HG02798 (cell line): ENCODE measurements around the gene RPTOR.
"Not testable (repeated sequence)": the region's sequence is repeated elsewhere in the genome, so short reads cannot be mapped to it uniquely, and the experiment has no call there.

Source experiments
- ATAC-seq: cut with Tn5 transposase; IDR thresholded peaks from one replicate; pipeline ENCODE4 v1.9.1; 2021; ENCODE audit warnings: mild to moderate bottlenecking; ENCODE audit not compliant: unreplicated experiment, poor library complexity

The RPTOR gene

GRCh38 chr17:80608326-80608725 is 63.7 kb downstream of the RPTOR start:
- no peak for ATAC-seq

GRCh38 chr17:80609757-80610156 is 65.1 kb downstream of the RPTOR start:
- ATAC-seq = no peak

GRCh38 chr17:80611816-80612215 is 67.2 kb downstream of the RPTOR start:
- ATAC-seq = no peak

- ATAC-seq = no peak
These were observed 68.5 kb downstream of the RPTOR start for GRCh38 chr17:80612997-80613731.

DNA sequence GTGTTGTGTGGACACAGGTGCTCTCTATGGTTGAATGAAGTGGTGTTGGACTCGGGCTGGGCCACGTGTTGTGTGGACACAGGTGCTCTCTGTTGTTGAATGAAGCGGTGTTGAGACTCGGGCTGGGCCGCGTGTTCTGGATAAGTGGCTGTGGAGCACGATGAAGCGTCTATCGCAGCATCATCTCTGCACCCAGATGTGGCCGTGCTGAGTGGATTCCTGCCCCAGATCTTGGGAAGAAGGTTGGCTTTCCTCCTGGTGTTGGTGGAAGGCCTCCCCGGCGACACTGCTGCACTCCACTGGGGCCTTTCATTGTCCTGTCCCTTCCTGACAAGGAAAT is 69.1 kb downstream of the RPTOR start:
- no peak for ATAC-seq

DNA sequence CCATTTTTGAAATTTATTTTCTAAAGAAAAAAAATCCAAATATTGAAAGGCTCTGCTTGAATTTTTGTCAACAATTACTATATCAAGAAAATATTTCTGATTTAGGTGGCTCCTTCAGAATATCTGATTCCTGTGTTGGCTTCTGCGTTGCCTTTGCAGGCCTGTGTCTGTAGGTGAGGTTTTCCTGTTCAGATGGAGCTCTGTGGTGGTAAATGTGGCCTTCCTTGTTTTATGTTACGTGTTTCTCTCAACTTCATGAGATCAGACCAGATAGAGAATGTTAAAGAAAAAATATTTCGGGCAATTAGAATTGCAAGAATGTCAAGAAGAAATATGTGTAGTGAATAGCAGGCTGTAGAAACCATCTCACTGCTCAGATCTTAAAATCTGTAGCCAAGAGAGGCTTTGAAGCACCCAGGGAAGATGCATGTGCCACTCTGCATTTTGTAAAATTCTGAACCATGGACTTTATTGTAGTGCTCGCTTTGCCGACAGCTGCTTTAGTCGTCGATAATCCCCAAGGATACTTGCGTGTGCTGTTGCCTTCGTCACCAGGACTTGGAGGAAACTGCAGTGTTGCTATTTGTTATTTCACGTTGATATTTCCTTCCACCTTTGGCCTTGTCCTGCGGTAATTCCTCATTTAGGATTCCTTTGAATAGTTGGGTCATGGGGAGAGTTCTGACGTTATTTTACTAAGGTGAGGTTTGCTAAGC is 69.9 kb downstream of the RPTOR start:
- ATAC-seq = no peak

GRCh38 chr17:80615376-80615775 is 70.7 kb downstream of the RPTOR start:
- ATAC-seq = no peak

DNA sequence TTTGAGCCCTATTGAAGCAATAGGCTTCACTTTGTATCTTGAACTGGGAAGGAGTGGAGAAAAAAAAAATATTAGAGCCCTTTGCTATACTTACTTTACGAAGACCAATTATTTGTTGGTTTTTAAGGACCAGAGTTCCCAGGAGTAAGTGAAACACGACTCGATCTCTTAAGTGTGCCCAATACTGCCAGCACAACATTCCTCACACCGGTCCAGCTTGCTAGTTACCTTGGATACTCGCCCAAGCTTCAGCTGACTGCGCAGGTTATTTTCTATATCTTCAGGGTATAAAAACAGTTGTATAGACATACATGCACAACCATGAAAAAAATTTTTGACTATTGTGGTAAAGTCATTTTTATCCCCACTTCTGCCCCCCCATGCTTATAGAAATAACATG is 72.1 kb downstream of the RPTOR start:
- ATAC-seq = no peak

DNA sequence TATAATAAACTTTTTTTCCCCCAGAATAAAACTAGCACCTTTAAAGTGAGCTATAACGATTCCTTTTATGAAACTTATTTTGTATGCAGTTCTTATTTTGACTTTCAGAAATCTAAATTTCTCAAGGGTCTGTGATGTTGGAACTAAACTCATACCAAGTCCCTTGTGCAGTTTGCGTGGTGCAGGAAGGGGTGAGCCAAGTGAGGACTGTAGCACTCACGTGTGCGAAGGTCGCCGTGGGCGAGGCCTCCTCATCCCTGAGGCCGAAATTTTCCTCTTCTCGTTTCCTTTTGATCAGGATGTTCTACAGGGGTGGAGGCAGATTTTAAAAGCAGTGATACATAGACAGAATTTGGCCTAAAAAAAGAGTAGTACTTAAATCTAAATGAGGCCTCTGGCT is 73.7 kb downstream of the RPTOR start:
- no peak for ATAC-seq

GRCh38 chr17:80619535-80620235 is 75.0 kb downstream of the RPTOR start:
- no peak for ATAC-seq

DNA sequence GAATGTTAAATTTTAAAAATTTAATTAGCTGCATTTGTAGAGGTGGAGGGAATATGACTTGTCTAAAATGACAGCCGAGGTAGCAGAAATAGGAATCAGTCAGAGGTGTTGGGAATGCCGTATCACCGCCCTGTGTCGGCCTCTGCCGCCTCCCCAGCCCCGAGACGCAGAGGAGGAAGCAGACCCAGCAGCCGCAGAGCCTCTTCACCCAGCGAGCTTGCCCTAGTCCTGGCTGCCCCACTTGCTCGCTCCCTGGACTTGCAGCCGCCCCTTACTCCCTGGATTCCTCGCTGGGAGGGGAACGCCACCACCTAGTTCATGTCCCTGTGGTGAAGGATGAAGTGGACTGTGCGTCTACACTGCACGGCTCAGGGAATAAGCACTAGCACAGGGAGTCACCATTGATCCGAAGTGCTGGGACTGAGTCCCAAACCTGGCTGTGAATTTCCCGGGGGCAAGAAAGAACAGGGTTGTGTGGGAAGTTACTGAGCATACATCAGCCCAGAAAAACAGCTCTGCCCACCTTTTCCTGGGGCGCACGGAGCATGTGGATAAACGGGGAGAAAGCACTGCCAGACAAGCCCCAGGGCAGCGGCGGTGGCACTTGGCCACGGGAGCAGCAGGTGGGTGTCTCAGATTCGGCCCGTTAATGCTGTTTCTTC is 76.8 kb downstream of the RPTOR start:
- no peak for ATAC-seq

DNA sequence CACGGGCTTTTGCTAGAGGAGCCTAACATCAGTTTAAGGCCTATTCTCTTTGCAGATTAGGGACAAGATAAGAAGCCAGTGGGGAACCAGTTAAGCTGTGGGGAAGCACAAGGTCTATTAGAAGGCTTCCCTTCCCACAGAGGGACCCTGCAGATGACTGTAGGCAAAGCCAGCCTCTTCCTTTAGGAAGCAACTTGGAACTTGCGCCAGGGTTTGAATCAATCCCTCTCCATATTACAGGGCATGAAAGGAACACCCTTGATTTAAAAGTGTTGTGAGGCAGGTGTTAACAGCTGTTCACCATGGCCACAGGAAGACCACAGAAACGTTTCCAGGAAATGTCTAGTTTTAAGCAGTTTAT is 77.3 kb downstream of the RPTOR start:
- ATAC-seq = no peak

- ATAC-seq = no peak
These were observed 80.2 kb downstream of the RPTOR start for GRCh38 chr17:80624864-80625263.

- ATAC-seq = no peak
These were observed 81.0 kb downstream of the RPTOR start for GRCh38 chr17:80625627-80626026.

GRCh38 chr17:80628881-80629280 is 84.2 kb downstream of the RPTOR start:
- not testable (repeated sequence) for ATAC-seq

GRCh38 chr17:80629298-80630028 is 84.8 kb downstream of the RPTOR start:
- ATAC-seq = no peak

DNA sequence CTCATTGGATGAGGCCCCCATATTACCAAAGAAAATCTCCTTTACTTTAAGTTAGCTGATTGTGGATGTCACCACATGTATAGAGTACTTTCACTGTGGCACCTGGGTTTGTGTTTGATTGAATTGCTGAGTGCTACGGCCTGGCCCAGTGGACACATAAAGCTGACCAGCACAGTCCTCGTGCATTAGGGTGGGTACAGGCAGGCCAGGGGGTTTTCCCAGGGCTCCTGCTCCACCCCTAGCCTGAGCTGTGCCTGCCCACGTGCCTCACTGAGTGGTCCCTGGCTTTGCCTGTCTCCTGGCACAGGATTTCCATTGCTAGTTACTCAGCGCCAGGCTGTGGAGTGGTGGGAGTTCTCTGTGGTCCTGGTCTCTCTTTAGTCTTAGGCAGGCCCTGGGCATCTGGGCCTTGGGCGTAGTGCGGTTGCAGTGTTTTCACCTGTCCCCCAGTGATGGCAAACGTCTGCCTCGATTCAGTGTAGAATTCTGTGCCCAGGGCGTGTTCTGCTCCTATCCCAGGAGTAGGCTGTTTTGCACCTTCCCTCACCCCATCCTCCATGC is 86.0 kb downstream of the RPTOR start:
- no peak for ATAC-seq

GRCh38 chr17:80631142-80632045 is 86.8 kb downstream of the RPTOR start:
- ATAC-seq = no peak

DNA sequence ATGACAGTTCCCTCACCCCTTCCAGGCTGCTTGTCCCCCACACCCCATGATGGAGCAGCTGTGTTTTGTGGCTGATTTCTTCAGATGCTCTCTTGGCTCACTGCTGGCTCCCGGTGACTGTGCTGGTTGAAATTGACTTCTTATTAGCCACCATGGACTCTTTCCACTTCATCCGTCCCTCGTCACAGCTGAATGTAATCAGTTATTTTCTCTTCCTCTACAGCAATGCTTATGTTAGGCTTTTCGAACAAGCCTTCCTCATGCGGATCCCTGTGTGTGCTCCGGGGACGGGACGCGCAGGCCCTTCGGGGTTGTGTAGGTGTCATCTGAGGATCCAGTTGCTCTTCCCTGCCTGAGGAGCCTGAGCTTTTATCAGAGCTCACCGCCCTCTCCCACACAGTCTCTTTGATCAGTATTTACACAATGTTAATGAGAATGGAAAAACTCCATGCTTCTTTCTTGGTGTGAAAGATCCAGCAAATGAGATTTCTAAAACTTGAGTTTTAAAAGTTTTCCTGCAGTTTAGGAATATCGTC is 87.5 kb downstream of the RPTOR start:
- no peak for ATAC-seq
